ENCODE results near the gene BARHL1. TPM values are rescaled to one million over a fixed set of nuclear protein-coding genes. Genes with fewer than 3 reads are reported as not detected.

Gene BARHL1
- total RNA-seq, 1 donor from 2014 or later: not detected

- intact Hi-C loops (cut with micrococcal nuclease): no loop called here
- ATAC-seq (no peak), DNase-seq (peak; percentile 2)
These were observed 1.3 kb downstream of the BARHL1 start for GRCh38 chr9:132583584-132584304.

GRCh38 chr9:132584601-132585560 lies 2.5 kb downstream of the BARHL1 start:
- DNase-seq: peak; percentile 2
- intact Hi-C loops (cut with micrococcal nuclease): no loop called here
- ATAC-seq: no peak

- no peak for ATAC-seq
- intact Hi-C loops (cut with micrococcal nuclease): no loop called here
- peak; percentile 7 for DNase-seq
These were observed 3.8 kb downstream of the BARHL1 start for GRCh38 chr9:132585954-132586829.

- peak; percentile 26 for DNase-seq
- no peak for ATAC-seq
- intact Hi-C loops (cut with micrococcal nuclease): no loop called here
These were observed 4.6 kb downstream of the BARHL1 start for GRCh38 chr9:132586830-132587591.

GRCh38 chr9:132587592-132587955 lies 5.2 kb downstream of the BARHL1 start:
- intact Hi-C loops (cut with micrococcal nuclease): no loop called here
- peak; percentile 6 for DNase-seq
- ATAC-seq: no peak

GRCh38 chr9:132588098-132588497 lies 5.7 kb downstream of the BARHL1 start:
- intact Hi-C loops (cut with micrococcal nuclease): no loop called here
- DNase-seq (no peak), ATAC-seq (no peak)

GRCh38 chr9:132588501-132589147 lies 6.2 kb downstream of the BARHL1 start:
- DNase-seq (peak; percentile 11), ATAC-seq (no peak)
- intact Hi-C loops (cut with micrococcal nuclease): no loop called here

- DNase-seq (peak; percentile 16), ATAC-seq (no peak)
- intact Hi-C loops (cut with micrococcal nuclease): no loop called here
These were observed 7.0 kb downstream of the BARHL1 start for GRCh38 chr9:132589148-132590036.

- ATAC-seq: no peak
- DNase-seq: no peak
- intact Hi-C loops (cut with micrococcal nuclease): no loop called here
These were observed 7.6 kb downstream of the BARHL1 start for GRCh38 chr9:132590037-132590317.

GRCh38 chr9:132590318-132591182 lies 8.1 kb downstream of the BARHL1 start:
- no peak for ATAC-seq
- DNase-seq: peak; percentile 9
- intact Hi-C loops (cut with micrococcal nuclease): no loop called here

GRCh38 chr9:132591244-132591643 lies 8.8 kb downstream of the BARHL1 start:
- DNase-seq (peak; percentile 2), ATAC-seq (no peak)
- intact Hi-C loops (cut with micrococcal nuclease): no loop called here

- intact Hi-C loops (cut with micrococcal nuclease): no loop called here
- DNase-seq (no peak), ATAC-seq (no peak)
These were observed 9.4 kb downstream of the BARHL1 start for GRCh38 chr9:132591751-132592314.

- no peak for ATAC-seq
- no peak for DNase-seq
- intact Hi-C loops (cut with micrococcal nuclease): no loop called here
These were observed 10.0 kb downstream of the BARHL1 start for GRCh38 chr9:132592451-132592850.

GRCh38 chr9:132594412-132594811 lies 12.0 kb downstream of the BARHL1 start:
- DNase-seq (no peak), ATAC-seq (no peak)
- intact Hi-C loops (cut with micrococcal nuclease): no loop called here

- DNase-seq: no peak
- no peak for ATAC-seq
- intact Hi-C loops (cut with micrococcal nuclease): no loop called here
These were observed 12.9 kb downstream of the BARHL1 start for GRCh38 chr9:132595319-132595718.

- intact Hi-C loops (cut with micrococcal nuclease): no loop called here
- DNase-seq (no peak), ATAC-seq (no peak)
These were observed 13.8 kb downstream of the BARHL1 start for GRCh38 chr9:132596200-132596599.

All from left ventricle myocardium superior (tissue), 1 donor.